HepG2 (cell line): Measurements from ENCODE around the gene SMIM41. TPM values are rescaled to one million over a fixed set of nuclear protein-coding genes. Genes with fewer than 3 reads are reported as not detected.

Experiments used
- GZF1 ChIP-seq: sonication (generic); formaldehyde crosslinking; IDR thresholded peaks from 2 replicates; pipeline ENCODE4 v1.5.1; 2020; ENCODE audit warnings: mild to moderate bottlenecking, missing genetic modification reagents
- HNRNPK ChIP-seq: fragments of 200-400 bp; formaldehyde crosslinking; IDR thresholded peaks from 2 replicates; pipeline ENCODE4 v1.6.1; 2018; ENCODE audit warnings: low read length, low read depth, moderate library complexity, mild to moderate bottlenecking; ENCODE audit not compliant: poor library complexity, severe bottlenecking
- MAZ ChIP-seq, 2 experiments: sonication (generic) in 1 of 2; formaldehyde crosslinking in 1 of 2; IDR thresholded peaks; 2 replicates each; pipeline versions ENCODE4 v1.5.0 to v1.6.1; 2012 to 2020; ENCODE audit warnings: low read depth in 2 of 2, mild to moderate bottlenecking in 2 of 2, borderline replicate concordance in 1 of 2, improper control_type of control experiment in 1 of 2, low read length in 1 of 2, missing genetic modification reagents in 1 of 2, moderate library complexity in 1 of 2
- MBNL3 ChIP-seq: fragments of 250-450 bp; sonication (Bioruptor Pico); conservative IDR thresholded peaks from 2 replicates; pipeline ENCODE4 v1.8.0; 2022; ENCODE audit warnings: mild to moderate bottlenecking, inconsistent platforms
- MEIS2 ChIP-seq: sonication (generic); formaldehyde crosslinking; IDR thresholded peaks from 2 replicates; pipeline ENCODE4 v1.9.0; 2021; ENCODE audit warnings: mild to moderate bottlenecking, missing genetic modification reagents
- POLR2AphosphoS2 ChIP-seq: IDR thresholded peaks from 2 replicates; pipeline ENCODE4 v1.6.1; 2011; ENCODE audit warnings: low read depth, low read length, improper control_type of control experiment
- SP5 ChIP-seq: IDR thresholded peaks from 2 replicates; pipeline ENCODE4 v1.6.1; 2016; ENCODE audit warnings: low read depth, borderline replicate concordance
- YEATS2 ChIP-seq: sonication (generic); formaldehyde crosslinking; IDR thresholded peaks from 2 replicates; pipeline ENCODE4 v1.4.0; 2020; ENCODE audit warnings: missing genetic modification reagents, borderline replicate concordance
- ZBTB43 ChIP-seq: sonication (generic); formaldehyde crosslinking; conservative IDR thresholded peaks from 2 replicates; pipeline ENCODE4 v1.4.0; 2020; ENCODE audit warnings: missing genetic modification reagents
- ZFP91 ChIP-seq: sonication (generic); formaldehyde crosslinking; IDR thresholded peaks from 2 replicates; pipeline ENCODE4 v1.9.0; 2022; ENCODE audit warnings: missing genetic modification reagents, mild to moderate bottlenecking, borderline replicate concordance
- ZNF333 ChIP-seq: sonication (generic); formaldehyde crosslinking; IDR thresholded peaks from 2 replicates; pipeline ENCODE4 v1.4.0; 2020; ENCODE audit warnings: mild to moderate bottlenecking, missing genetic modification reagents, borderline replicate concordance
- ZSCAN9 ChIP-seq: IDR thresholded peaks from 2 replicates; pipeline ENCODE4 v1.6.1; 2016; ENCODE audit warnings: borderline replicate concordance
- polyA plus RNA-seq, 8 experiments: library from polyadenylated mRNA; depleted of rRNA in 3 of 8; stranded (reverse) in 7 of 8; unstranded in 1 of 8; fragments of >200 nt; fragmentation: Illumina TruSeq in 4 of 8; extraction: Trizol in 4 of 8; gene quantifications; 2 replicates each; pipeline versions ENCODE4 v1.2.1 to v1.2.3, GENCODE V29; 2011 to 2016; ENCODE audit warnings: low read depth in 4 of 8, missing spikeins in 1 of 8, mixed read lengths in 1 of 8; ENCODE audit not compliant: insufficient read depth in 1 of 8
- total RNA-seq, 5 experiments: library from RNA; depleted of rRNA; stranded (reverse); fragments of >200 nt; fragmentation: Illumina TruSeq; extraction: Trizol; gene quantifications; 2 replicates each; pipeline ENCODE4 v1.2.3, GENCODE V29; 2016; ENCODE audit warnings: low read depth in 1 of 5
- TF ChIP-seq, protein P1 (sequence below): sonication (generic); formaldehyde crosslinking; IDR thresholded peaks from 2 replicates; pipeline ENCODE4 v1.5.1; 2020; ENCODE audit warnings: missing genetic modification reagents, mild to moderate bottlenecking, borderline replicate concordance
- TF ChIP-seq, protein P2 (sequence below): sonication (generic); formaldehyde crosslinking; IDR thresholded peaks from 2 replicates; pipeline ENCODE4 v1.8.0; 2022; ENCODE audit warnings: missing genetic modification reagents, low read depth, mild to moderate bottlenecking, borderline replicate concordance
- TF ChIP-seq, protein P3 (sequence below), 2 experiments: sonication (generic) in 1 of 2; formaldehyde crosslinking in 1 of 2; IDR thresholded peaks; 2 replicates each; pipeline versions ENCODE4 v1.4.0 to v1.6.1; 2016 to 2020; ENCODE audit warnings: borderline replicate concordance in 1 of 2, low read depth in 1 of 2, mild to moderate bottlenecking in 1 of 2, missing genetic modification reagents in 1 of 2

Gene SMIM41
- total and polyA plus RNA-seq, 2 of the 13 experiments (the other 11 are each of a cell fraction or from before 2014, with no cell fraction given): not detected

- TF ChIP-seq ZFP91 (CRISPR knock-in tag) (peak; percentile 89), MBNL3 (no peak), GZF1 (no peak), ZBTB43 (CRISPR knock-in tag) (peak; percentile 57; the same call in 1 of the 2 replicates), HNRNPK (peak; percentile 82), MAZ (IDR thresholded peaks at IDR 0.05; ENCODE audit: borderline replicate concordance, low read depth, low read length) (peak; percentile 91), MAZ (CRISPR knock-in tag; IDR thresholded peaks at IDR 0.05; ENCODE audit: low read depth) (peak; percentile 87), SP5 (CRISPR knock-in tag) (peak; percentile 9; the same call in 1 of the 2 replicates), POLR2AphosphoS2 (no peak), ZNF333 (CRISPR knock-in tag) (0 out of 2 replicates have a peak, but pooled peaks have one; percentile 44), YEATS2 (CRISPR knock-in tag) (peak; percentile 96), MEIS2 (CRISPR knock-in tag) (no peak), ZSCAN9 (CRISPR knock-in tag) (peak; percentile 49; the same call in 1 of the 2 replicates)
- TF ChIP-seq, protein P1, sequence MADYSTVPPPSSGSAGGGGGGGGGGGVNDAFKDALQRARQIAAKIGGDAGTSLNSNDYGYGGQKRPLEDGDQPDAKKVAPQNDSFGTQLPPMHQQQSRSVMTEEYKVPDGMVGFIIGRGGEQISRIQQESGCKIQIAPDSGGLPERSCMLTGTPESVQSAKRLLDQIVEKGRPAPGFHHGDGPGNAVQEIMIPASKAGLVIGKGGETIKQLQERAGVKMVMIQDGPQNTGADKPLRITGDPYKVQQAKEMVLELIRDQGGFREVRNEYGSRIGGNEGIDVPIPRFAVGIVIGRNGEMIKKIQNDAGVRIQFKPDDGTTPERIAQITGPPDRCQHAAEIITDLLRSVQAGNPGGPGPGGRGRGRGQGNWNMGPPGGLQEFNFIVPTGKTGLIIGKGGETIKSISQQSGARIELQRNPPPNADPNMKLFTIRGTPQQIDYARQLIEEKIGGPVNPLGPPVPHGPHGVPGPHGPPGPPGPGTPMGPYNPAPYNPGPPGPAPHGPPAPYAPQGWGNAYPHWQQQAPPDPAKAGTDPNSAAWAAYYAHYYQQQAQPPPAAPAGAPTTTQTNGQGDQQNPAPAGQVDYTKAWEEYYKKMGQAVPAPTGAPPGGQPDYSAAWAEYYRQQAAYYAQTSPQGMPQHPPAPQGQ (CRISPR knock-in tag): no peak
- TF ChIP-seq, protein P2, sequence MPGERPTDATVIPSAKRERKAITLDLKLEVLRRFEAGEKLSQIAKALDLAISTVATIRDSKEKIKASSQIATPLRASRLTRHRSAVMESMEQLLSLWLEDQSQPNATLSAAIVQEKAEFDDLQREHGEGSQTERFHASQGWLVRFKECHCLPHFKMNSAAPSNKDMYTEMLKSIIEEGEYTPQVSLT (CRISPR knock-in tag): no peak
- TF ChIP-seq, protein P3, sequence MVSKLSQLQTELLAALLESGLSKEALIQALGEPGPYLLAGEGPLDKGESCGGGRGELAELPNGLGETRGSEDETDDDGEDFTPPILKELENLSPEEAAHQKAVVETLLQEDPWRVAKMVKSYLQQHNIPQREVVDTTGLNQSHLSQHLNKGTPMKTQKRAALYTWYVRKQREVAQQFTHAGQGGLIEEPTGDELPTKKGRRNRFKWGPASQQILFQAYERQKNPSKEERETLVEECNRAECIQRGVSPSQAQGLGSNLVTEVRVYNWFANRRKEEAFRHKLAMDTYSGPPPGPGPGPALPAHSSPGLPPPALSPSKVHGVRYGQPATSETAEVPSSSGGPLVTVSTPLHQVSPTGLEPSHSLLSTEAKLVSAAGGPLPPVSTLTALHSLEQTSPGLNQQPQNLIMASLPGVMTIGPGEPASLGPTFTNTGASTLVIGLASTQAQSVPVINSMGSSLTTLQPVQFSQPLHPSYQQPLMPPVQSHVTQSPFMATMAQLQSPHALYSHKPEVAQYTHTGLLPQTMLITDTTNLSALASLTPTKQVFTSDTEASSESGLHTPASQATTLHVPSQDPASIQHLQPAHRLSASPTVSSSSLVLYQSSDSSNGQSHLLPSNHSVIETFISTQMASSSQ (IDR thresholded peaks at IDR 0.05; ENCODE audit: low read depth): 0 out of 2 replicates have a peak, but pooled peaks have one; percentile 34
- TF ChIP-seq, protein P3 (CRISPR knock-in tag; IDR thresholded peaks at IDR 0.05; ENCODE audit: borderline replicate concordance): peak; percentile 33; the same call in 1 of the 2 replicates
Observed at GRCh38 chr12:52069327-52070184, 9.9 kb upstream of the SMIM41 start, which contains the start of gene ATG101 (continued).
